ENCODE data around the gene EXOC2.

The EXOC2 gene

GRCh38 chr6:456358-456867, 236.5 kb downstream of the EXOC2 start:
- peaks cover 4% of the 10 kb centered on the region; the same call in 1 of the 2 replicates for H3K9me3 ChIP-seq (ENCODE audit: control insufficient read depth, insufficient read depth, low read depth, low read length)
- H3K27ac ChIP-seq (ENCODE audit: low read depth, low read length): no peak overlapping the region
- no peak overlapping the region for H3K9ac ChIP-seq (ENCODE audit: low read length)
- H3K27me3 ChIP-seq (ENCODE audit: control insufficient read depth, insufficient read depth, low read length): no peaks in the 10 kb centered on the region
- no peak overlapping the region for H3K4me3 ChIP-seq (ENCODE audit: low read depth, low read length)
- peaks cover 8% of the 10 kb centered on the region for H3K4me1 ChIP-seq (ENCODE audit: control insufficient read depth, insufficient read depth, low read length)
- no peaks in the 10 kb centered on the region for H3K36me3 ChIP-seq (ENCODE audit: control insufficient read depth, insufficient read depth, low read length)

DNA sequence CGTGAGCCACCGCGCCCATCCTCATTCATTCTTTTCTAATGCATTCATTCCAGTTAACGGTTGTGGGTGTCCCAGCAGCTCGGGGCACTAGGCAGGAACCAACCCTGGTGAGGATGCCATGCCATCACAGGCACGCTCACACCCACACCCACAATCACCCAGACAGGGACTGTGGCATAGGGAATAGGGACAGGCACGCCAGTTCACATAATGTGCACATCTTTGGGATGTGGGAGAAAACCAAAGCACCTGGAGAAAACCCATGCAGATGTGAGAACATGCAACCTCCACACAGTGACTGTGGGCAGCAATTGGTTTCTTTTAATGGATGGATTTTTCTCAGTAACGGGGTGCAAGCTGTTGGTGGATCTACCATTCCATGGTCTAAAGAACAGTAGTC, 237.1 kb downstream of the EXOC2 start:
- Histone ChIP-seq H3K9me3 (ENCODE audit: control insufficient read depth, insufficient read depth, low read depth, low read length) (peaks cover 4% of the 10 kb centered on the region; the same call in 1 of the 2 replicates), H3K27me3 (ENCODE audit: control insufficient read depth, insufficient read depth, low read length) (no peaks in the 10 kb centered on the region), H3K4me1 (ENCODE audit: control insufficient read depth, insufficient read depth, low read length) (peaks cover 8% of the 10 kb centered on the region), H3K36me3 (ENCODE audit: control insufficient read depth, insufficient read depth, low read length) (no peaks in the 10 kb centered on the region), H3K27ac (ENCODE audit: low read depth, low read length) (no peak overlapping the region), H3K9ac (ENCODE audit: low read length) (no peak overlapping the region), H3K4me3 (ENCODE audit: low read depth, low read length) (no peak overlapping the region)

GRCh38 chr6:455006-455585, 237.8 kb downstream of the EXOC2 start:
- Histone ChIP-seq H3K4me3 (ENCODE audit: low read depth, low read length) (no peak overlapping the region), H3K9me3 (ENCODE audit: control insufficient read depth, insufficient read depth, low read depth, low read length) (peaks cover 9% of the 10 kb centered on the region), H3K27me3 (ENCODE audit: control insufficient read depth, insufficient read depth, low read length) (no peaks in the 10 kb centered on the region), H3K27ac (ENCODE audit: low read depth, low read length) (no peak overlapping the region), H3K4me1 (ENCODE audit: control insufficient read depth, insufficient read depth, low read length) (peaks cover 8% of the 10 kb centered on the region), H3K36me3 (ENCODE audit: control insufficient read depth, insufficient read depth, low read length) (no peaks in the 10 kb centered on the region), H3K9ac (ENCODE audit: low read length) (no peak overlapping the region)

DNA sequence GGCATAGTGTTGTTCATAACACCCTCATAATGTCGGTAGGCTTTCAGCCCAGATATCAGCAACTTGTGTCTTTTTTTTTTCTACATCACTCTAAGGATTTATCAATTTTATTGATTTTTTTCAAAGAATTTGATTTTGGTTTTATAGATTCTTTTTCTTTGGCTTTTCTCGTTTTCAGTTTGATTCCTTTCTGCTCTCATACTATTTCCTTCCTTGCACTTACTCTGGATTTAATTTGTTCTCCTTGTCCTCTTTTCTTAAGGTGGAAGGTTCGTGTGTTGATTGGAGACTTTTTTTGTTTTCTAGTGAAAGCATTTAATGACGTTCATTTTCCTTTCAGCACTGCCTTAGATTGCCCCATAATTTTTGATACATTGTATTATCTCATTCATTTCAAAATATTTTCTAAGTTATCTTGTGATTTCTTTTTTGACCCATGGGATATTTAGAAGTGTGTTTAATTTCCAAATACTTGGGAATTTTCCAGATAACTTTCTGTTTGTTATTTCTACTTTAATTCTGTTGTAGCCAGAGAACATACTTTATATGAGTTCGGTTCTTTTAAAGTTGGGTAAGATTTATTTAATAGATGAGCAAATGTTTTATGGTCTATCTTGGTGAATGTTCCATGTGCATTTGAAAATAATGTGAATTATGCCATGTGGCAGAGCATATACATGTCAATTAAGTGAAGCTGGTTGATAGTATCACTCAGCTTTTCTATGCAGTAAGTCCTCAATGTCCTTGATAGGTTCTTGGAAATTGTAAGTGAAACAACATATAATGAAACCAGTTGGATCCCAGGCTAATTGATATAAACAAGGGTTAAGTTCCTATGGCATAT, 238.6 kb downstream of the EXOC2 start:
- Histone ChIP-seq H3K4me1 (ENCODE audit: control insufficient read depth, insufficient read depth, low read length) (peaks cover 8% of the 10 kb centered on the region), H3K4me3 (ENCODE audit: low read depth, low read length) (no peak overlapping the region), H3K36me3 (ENCODE audit: control insufficient read depth, insufficient read depth, low read length) (no peaks in the 10 kb centered on the region)

DNA sequence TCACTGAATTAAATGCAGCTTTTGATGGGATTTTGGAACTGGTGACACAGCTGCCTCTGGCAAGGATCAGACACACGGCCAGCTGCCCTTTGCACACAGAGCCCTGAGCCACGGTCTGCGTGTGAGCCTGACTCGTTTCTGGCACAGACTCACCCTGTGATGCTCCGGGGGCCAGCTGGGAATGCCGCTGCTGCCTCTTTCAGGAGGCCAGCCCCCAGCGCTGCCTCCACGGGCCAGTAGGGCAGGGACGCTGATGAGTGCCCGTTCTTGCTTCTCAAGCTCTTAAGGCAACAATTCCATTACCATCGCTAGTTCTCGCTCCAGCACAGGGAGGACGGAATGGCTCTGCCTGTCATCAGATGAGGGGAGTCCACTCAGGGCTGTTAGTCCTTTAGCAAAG, 239.8 kb downstream of the EXOC2 start:
- H3K9me3 ChIP-seq (ENCODE audit: control insufficient read depth, insufficient read depth, low read depth, low read length): peaks cover 26% of the 10 kb centered on the region
- H3K36me3 ChIP-seq (ENCODE audit: control insufficient read depth, insufficient read depth, low read length): no peaks in the 10 kb centered on the region
- H3K4me3 ChIP-seq (ENCODE audit: low read depth, low read length): no peak overlapping the region
- H3K27ac ChIP-seq (ENCODE audit: low read depth, low read length): no peak overlapping the region
- peaks cover 8% of the 10 kb centered on the region for H3K4me1 ChIP-seq (ENCODE audit: control insufficient read depth, insufficient read depth, low read length)
- H3K9ac ChIP-seq (ENCODE audit: low read length): no peak overlapping the region
- H3K27me3 ChIP-seq (ENCODE audit: control insufficient read depth, insufficient read depth, low read length): no peaks in the 10 kb centered on the region

More for the DNA sequence above, 238.6 kb downstream of the EXOC2 start:
- Histone ChIP-seq H3K27ac (ENCODE audit: low read depth, low read length) (no peak overlapping the region), H3K27me3 (ENCODE audit: control insufficient read depth, insufficient read depth, low read length) (no peaks in the 10 kb centered on the region), H3K9me3 (ENCODE audit: control insufficient read depth, insufficient read depth, low read depth, low read length) (peaks cover 16% of the 10 kb centered on the region), H3K9ac (ENCODE audit: low read length) (no peak overlapping the region)

GRCh38 chr6:452301-453067, 240.5 kb downstream of the EXOC2 start:
- Histone ChIP-seq H3K4me3 (ENCODE audit: low read depth, low read length) (no peak overlapping the region), H3K27ac (ENCODE audit: low read depth, low read length) (no peak overlapping the region), H3K36me3 (ENCODE audit: control insufficient read depth, insufficient read depth, low read length) (no peaks in the 10 kb centered on the region), H3K9me3 (ENCODE audit: control insufficient read depth, insufficient read depth, low read depth, low read length) (peaks cover 27% of the 10 kb centered on the region), H3K9ac (ENCODE audit: low read length) (no peak overlapping the region), H3K4me1 (ENCODE audit: control insufficient read depth, insufficient read depth, low read length) (peaks cover 8% of the 10 kb centered on the region), H3K27me3 (ENCODE audit: control insufficient read depth, insufficient read depth, low read length) (no peaks in the 10 kb centered on the region)

- Histone ChIP-seq H3K27me3 (ENCODE audit: control insufficient read depth, insufficient read depth, low read length) (no peaks in the 10 kb centered on the region), H3K27ac (ENCODE audit: low read depth, low read length) (no peak overlapping the region)
These were observed 241.1 kb downstream of the EXOC2 start for GRCh38 chr6:451847-452246.

DNA sequence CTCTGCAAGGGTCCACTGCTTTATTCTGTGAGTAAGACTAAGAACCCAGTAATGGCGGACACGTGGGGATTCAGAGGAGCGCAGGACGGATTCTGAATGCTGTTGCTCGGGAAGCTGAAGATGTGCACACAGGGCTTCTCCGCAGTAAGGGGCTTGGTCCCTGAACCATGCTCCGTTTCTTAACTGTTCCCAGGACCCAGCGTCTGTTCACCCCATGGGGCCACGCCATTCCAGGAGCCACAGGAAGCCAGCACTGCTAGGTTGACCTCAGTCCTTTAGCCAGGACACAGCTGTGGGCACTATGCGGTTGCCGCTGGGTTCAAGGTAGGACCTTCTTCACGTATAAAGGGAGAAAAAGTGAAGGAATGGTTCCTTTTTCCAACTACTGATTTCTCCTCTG, 241.6 kb downstream of the EXOC2 start:
- H3K9me3 ChIP-seq (ENCODE audit: control insufficient read depth, insufficient read depth, low read depth, low read length): peaks cover 24% of the 10 kb centered on the region
- no peaks in the 10 kb centered on the region for H3K27me3 ChIP-seq (ENCODE audit: control insufficient read depth, insufficient read depth, low read length)
- peaks cover 3% of the 10 kb centered on the region for H3K4me1 ChIP-seq (ENCODE audit: control insufficient read depth, insufficient read depth, low read length)
- H3K36me3 ChIP-seq (ENCODE audit: control insufficient read depth, insufficient read depth, low read length): no peaks in the 10 kb centered on the region
- H3K9ac ChIP-seq (ENCODE audit: low read length): no peak overlapping the region
- H3K4me3 ChIP-seq (ENCODE audit: low read depth, low read length): no peak overlapping the region
- no peak overlapping the region for H3K27ac ChIP-seq (ENCODE audit: low read depth, low read length)

More at GRCh38 chr6:451847-452246, 241.1 kb downstream of the EXOC2 start:
- Histone ChIP-seq H3K36me3 (ENCODE audit: control insufficient read depth, insufficient read depth, low read length) (no peaks in the 10 kb centered on the region), H3K9ac (ENCODE audit: low read length) (no peak overlapping the region), H3K4me1 (ENCODE audit: control insufficient read depth, insufficient read depth, low read length) (peaks cover 7% of the 10 kb centered on the region), H3K9me3 (ENCODE audit: control insufficient read depth, insufficient read depth, low read depth, low read length) (peaks cover 24% of the 10 kb centered on the region), H3K4me3 (ENCODE audit: low read depth, low read length) (no peak overlapping the region)

- H3K9me3 ChIP-seq (ENCODE audit: control insufficient read depth, insufficient read depth, low read depth, low read length): peaks cover 24% of the 10 kb centered on the region
- H3K27me3 ChIP-seq (ENCODE audit: control insufficient read depth, insufficient read depth, low read length): no peaks in the 10 kb centered on the region
- no peaks in the 10 kb centered on the region for H3K36me3 ChIP-seq (ENCODE audit: control insufficient read depth, insufficient read depth, low read length)
- no peak overlapping the region for H3K9ac ChIP-seq (ENCODE audit: low read length)
- H3K27ac ChIP-seq (ENCODE audit: low read depth, low read length): no peak overlapping the region
- no peak overlapping the region for H3K4me3 ChIP-seq (ENCODE audit: low read depth, low read length)
- H3K4me1 ChIP-seq (ENCODE audit: control insufficient read depth, insufficient read depth, low read length): no peaks in the 10 kb centered on the region; the same call in 1 of the 2 replicates
These were observed 243.2 kb downstream of the EXOC2 start for GRCh38 chr6:449486-450419.

DNA sequence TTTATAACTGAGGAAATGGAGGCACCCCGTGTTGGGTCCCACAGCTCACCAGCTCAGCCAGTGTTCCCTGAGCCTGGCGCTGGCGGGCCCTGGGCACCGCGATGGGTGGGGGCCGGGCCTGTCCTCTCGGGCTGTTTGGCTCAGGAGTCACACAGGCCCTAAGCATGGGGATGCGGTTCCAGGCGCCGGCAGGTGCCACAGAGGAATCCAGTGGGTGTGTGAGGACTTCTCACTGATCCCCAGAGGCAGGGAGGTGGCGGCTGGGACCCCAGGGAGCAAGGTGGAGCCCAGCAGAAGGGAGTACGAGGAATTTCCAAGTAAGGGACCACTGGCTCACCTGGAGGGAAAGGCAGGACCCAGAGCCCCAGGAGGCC, 243.9 kb downstream of the EXOC2 start:
- Histone ChIP-seq H3K27me3 (ENCODE audit: control insufficient read depth, insufficient read depth, low read length) (no peaks in the 10 kb centered on the region), H3K4me3 (ENCODE audit: low read depth, low read length) (no peak overlapping the region), H3K9ac (ENCODE audit: low read length) (no peak overlapping the region), H3K9me3 (ENCODE audit: control insufficient read depth, insufficient read depth, low read depth, low read length) (peaks cover 24% of the 10 kb centered on the region), H3K36me3 (ENCODE audit: control insufficient read depth, insufficient read depth, low read length) (no peaks in the 10 kb centered on the region), H3K27ac (ENCODE audit: low read depth, low read length) (no peak overlapping the region), H3K4me1 (ENCODE audit: control insufficient read depth, insufficient read depth, low read length) (no peaks in the 10 kb centered on the region; the same call in 1 of the 2 replicates)

Data from HUES6 (cell line).